HepG2 (cell line): ENCODE data around the gene EPB41. TPM values are rescaled to one million over a fixed set of nuclear protein-coding genes. Genes with fewer than 3 reads are reported as not detected.

Experiments
- HCFC1 ChIP-seq: fragments of 150-350 bp; IDR thresholded peaks from 2 replicates; pipeline ENCODE4 v1.6.1; 2014; ENCODE audit warnings: low read depth, low read length
- MEIS1 ChIP-seq: sonication (generic); formaldehyde crosslinking; IDR thresholded peaks from 2 replicates; pipeline ENCODE4 v1.9.0; 2021; ENCODE audit warnings: mild to moderate bottlenecking, missing genetic modification reagents, moderate library complexity, borderline replicate concordance
- MXD1 ChIP-seq: sonication (generic); formaldehyde crosslinking; IDR thresholded peaks from 2 replicates; pipeline ENCODE4 v1.4.0; 2020; ENCODE audit warnings: mild to moderate bottlenecking, missing genetic modification reagents
- ONECUT2 ChIP-seq: sonication (generic); formaldehyde crosslinking; IDR thresholded peaks from 2 replicates; pipeline ENCODE4 v1.4.0; 2020; ENCODE audit warnings: missing genetic modification reagents
- RFXAP ChIP-seq: sonication (generic); formaldehyde crosslinking; IDR thresholded peaks from 2 replicates; pipeline ENCODE4 v1.4.0; 2020; ENCODE audit warnings: missing genetic modification reagents, borderline replicate concordance
- SMAD1 ChIP-seq: sonication (generic); formaldehyde crosslinking; IDR thresholded peaks from 2 replicates; pipeline ENCODE4 v1.4.0; 2020; ENCODE audit warnings: missing genetic modification reagents, low read depth, mild to moderate bottlenecking, borderline replicate concordance
- TGIF2 ChIP-seq: IDR thresholded peaks from 2 replicates; pipeline ENCODE4 v1.6.1; 2016; ENCODE audit warnings: control low read depth, missing compliant biosample characterization
- ZBTB42 ChIP-seq: sonication (generic); formaldehyde crosslinking; IDR thresholded peaks from 2 replicates; pipeline ENCODE4 v1.5.0; 2020; ENCODE audit warnings: mild to moderate bottlenecking, missing genetic modification reagents
- ZBTB7B ChIP-seq: sonication (generic); formaldehyde crosslinking; IDR thresholded peaks from 2 replicates; pipeline ENCODE4 v1.4.0; 2020; ENCODE audit warnings: missing genetic modification reagents
- ZFP62 ChIP-seq: sonication (generic); formaldehyde crosslinking; IDR thresholded peaks from 2 replicates; pipeline ENCODE4 v1.4.0; 2020; ENCODE audit warnings: missing genetic modification reagents
- ZHX2 ChIP-seq, 2 experiments: sonication (generic) in 1 of 2; formaldehyde crosslinking in 1 of 2; IDR thresholded peaks; 2 replicates each; pipeline versions ENCODE4 v1.6.1 to v1.9.0; 2014 to 2022; ENCODE audit warnings: antibody characterized with exemption in 1 of 2, borderline replicate concordance in 1 of 2, inconsistent platforms in 1 of 2, low read depth in 1 of 2, missing genetic modification reagents in 1 of 2
- ZNF20 ChIP-seq: sonication (generic); formaldehyde crosslinking; IDR thresholded peaks from 2 replicates; pipeline ENCODE4 v1.4.0; 2020; ENCODE audit warnings: mild to moderate bottlenecking, moderate library complexity, missing genetic modification reagents
- ZNF34 ChIP-seq: sonication (generic); formaldehyde crosslinking; IDR thresholded peaks from 2 replicates; pipeline ENCODE4 v1.4.0; 2020; ENCODE audit warnings: mild to moderate bottlenecking, missing genetic modification reagents, borderline replicate concordance
- ZSCAN25 ChIP-seq: sonication (generic); formaldehyde crosslinking; IDR thresholded peaks from 2 replicates; pipeline ENCODE4 v1.8.0; 2022; ENCODE audit warnings: mild to moderate bottlenecking, missing genetic modification reagents
- polyA plus RNA-seq, 8 experiments: library from polyadenylated mRNA; depleted of rRNA in 3 of 8; stranded (reverse) in 7 of 8; unstranded in 1 of 8; fragments of >200 nt; fragmentation: Illumina TruSeq in 4 of 8; extraction: Trizol in 4 of 8; gene quantifications; 2 replicates each; pipeline versions ENCODE4 v1.2.1 to v1.2.3, GENCODE V29; 2011 to 2016; ENCODE audit warnings: low read depth in 4 of 8, missing spikeins in 1 of 8, mixed read lengths in 1 of 8; ENCODE audit not compliant: insufficient read depth in 1 of 8
- total RNA-seq, 5 experiments: library from RNA; depleted of rRNA; stranded (reverse); fragments of >200 nt; fragmentation: Illumina TruSeq; extraction: Trizol; gene quantifications; 2 replicates each; pipeline ENCODE4 v1.2.3, GENCODE V29; 2016; ENCODE audit warnings: low read depth in 1 of 5
- TF ChIP-seq, protein P1 (sequence below): sonication (generic); formaldehyde crosslinking; IDR thresholded peaks from 2 replicates; pipeline ENCODE4 v1.4.0; 2020; ENCODE audit warnings: missing genetic modification reagents, borderline replicate concordance
- TF ChIP-seq, protein P2 (sequence below): sonication (generic); formaldehyde crosslinking; IDR thresholded peaks from 2 replicates; pipeline ENCODE4 v1.4.0; 2020; ENCODE audit warnings: missing genetic modification reagents, mild to moderate bottlenecking, borderline replicate concordance
- TF ChIP-seq, protein P3 (sequence below): IDR thresholded peaks from 2 replicates; pipeline ENCODE4 v1.6.1; 2016; ENCODE audit warnings: low read depth, control low read depth

EPB41 gene
- total and polyA plus RNA-seq, 2 of the 13 experiments (the other 11 are each of a cell fraction or from before 2014, with no cell fraction given) = 34.5 to 46.7 TPM

DNA sequence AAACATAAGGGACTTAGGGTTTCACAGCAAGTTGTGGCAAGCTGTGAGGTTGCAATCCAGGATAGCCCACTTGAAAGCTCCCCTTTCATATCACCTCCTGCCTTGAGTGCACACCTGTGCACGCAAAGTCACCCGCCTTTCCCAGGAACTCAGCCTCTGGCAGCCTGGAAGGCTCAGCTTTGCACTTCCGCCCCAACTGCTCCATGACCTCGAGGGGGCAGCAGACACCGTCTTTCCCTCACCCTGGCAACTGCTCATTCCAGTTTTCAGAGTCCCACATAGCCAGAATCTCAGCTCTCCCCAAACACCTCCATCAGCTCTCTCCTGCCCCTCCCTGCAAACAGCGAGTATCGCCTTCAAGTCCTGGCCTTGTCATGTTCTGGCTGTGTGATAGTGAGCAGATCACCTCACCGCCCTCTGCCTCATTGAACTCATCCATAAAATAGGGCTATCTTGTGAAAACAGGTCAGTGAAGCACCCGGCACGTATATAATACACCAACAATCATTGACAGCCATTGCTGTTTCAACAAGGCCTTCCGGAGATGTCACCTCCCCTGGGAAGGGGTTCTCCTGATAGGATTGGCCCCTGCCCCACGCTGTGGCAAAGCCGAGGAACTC, 32.2 kb upstream of the EPB41 start (continued):
- no peak for TF ChIP-seq ZHX2 (IDR thresholded peaks at IDR 0.05; ENCODE audit: low read depth)
- no peak for TF ChIP-seq ZHX2 (CRISPR knock-in tag; IDR thresholded peaks at IDR 0.05; ENCODE audit: borderline replicate concordance)
- no peak for TF ChIP-seq ZNF34 (CRISPR knock-in tag)
- TF ChIP-seq, protein P1, sequence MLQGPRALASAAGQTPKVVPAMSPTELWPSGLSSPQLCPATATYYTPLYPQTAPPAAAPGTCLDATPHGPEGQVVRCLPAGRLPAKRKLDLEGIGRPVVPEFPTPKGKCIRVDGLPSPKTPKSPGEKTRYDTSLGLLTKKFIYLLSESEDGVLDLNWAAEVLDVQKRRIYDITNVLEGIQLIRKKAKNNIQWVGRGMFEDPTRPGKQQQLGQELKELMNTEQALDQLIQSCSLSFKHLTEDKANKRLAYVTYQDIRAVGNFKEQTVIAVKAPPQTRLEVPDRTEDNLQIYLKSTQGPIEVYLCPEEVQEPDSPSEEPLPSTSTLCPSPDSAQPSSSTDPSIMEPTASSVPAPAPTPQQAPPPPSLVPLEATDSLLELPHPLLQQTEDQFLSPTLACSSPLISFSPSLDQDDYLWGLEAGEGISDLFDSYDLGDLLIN (CRISPR knock-in tag) = no peak
- no peak for TF ChIP-seq ZNF20
- TF ChIP-seq, protein P2, sequence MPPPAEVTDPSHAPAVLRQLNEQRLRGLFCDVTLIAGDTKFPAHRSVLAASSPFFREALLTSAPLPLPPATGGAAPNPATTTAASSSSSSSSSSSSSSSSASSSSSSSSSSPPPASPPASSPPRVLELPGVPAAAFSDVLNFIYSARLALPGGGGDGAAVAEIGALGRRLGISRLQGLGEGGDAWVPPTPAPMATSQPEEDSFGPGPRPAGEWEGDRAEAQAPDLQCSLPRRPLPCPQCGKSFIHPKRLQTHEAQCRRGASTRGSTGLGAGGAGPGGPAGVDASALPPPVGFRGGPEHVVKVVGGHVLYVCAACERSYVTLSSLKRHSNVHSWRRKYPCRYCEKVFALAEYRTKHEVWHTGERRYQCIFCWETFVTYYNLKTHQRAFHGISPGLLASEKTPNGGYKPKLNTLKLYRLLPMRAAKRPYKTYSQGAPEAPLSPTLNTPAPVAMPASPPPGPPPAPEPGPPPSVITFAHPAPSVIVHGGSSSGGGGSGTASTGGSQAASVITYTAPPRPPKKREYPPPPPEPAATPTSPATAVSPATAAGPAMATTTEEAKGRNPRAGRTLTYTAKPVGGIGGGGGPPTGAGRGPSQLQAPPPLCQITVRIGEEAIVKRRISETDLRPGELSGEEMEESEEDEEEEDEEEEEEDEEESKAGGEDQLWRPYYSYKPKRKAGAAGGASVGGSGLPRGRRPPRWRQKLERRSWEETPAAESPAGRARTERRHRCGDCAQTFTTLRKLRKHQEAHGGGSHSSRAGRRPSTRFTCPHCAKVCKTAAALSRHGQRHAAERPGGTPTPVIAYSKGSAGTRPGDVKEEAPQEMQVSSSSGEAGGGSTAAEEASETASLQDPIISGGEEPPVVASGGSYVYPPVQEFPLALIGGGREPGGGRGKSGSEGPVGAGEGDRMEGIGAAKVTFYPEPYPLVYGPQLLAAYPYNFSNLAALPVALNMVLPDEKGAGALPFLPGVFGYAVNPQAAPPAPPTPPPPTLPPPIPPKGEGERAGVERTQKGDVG (CRISPR knock-in tag) = no peak
- TF ChIP-seq TGIF2 = no peak
- TF ChIP-seq RFXAP (CRISPR knock-in tag) = no peak
- TF ChIP-seq MXD1 (CRISPR knock-in tag) = no peak
- TF ChIP-seq ZFP62 (CRISPR knock-in tag) = no peak
- no peak for TF ChIP-seq ZBTB42 (CRISPR knock-in tag)
- no peak for TF ChIP-seq SMAD1
- no peak for TF ChIP-seq ZSCAN25
- no peak for TF ChIP-seq ZBTB7B (CRISPR knock-in tag)
- no peak for TF ChIP-seq MEIS1 (CRISPR knock-in tag)
- TF ChIP-seq, protein P3, sequence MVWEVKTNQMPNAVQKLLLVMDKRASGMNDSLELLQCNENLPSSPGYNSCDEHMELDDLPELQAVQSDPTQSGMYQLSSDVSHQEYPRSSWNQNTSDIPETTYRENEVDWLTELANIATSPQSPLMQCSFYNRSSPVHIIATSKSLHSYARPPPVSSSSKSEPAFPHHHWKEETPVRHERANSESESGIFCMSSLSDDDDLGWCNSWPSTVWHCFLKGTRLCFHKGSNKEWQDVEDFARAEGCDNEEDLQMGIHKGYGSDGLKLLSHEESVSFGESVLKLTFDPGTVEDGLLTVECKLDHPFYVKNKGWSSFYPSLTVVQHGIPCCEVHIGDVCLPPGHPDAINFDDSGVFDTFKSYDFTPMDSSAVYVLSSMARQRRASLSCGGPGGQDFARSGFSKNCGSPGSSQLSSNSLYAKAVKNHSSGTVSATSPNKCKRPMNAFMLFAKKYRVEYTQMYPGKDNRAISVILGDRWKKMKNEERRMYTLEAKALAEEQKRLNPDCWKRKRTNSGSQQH (CRISPR knock-in tag) = 0 out of 2 replicates have a peak, but pooled peaks have one; percentile 58
- no peak for TF ChIP-seq ONECUT2 (CRISPR knock-in tag)
- TF ChIP-seq HCFC1 = no peak
